Gastroesophageal sphincter (tissue), 3 donors: Measurements from ENCODE around the gene CNNM2.

Experiments used
- EP300 ChIP-seq: sonication (generic); formaldehyde crosslinking; IDR thresholded peaks from one replicate; pipeline ENCODE4 v1.6.1; 2017; ENCODE audit warnings: antibody characterized with exemption, mild to moderate bottlenecking
- POLR2A ChIP-seq, 2 donors: fragments of 450-650 bp; IDR thresholded peaks; one replicate each; pipeline ENCODE4 v1.6.1; 2017; ENCODE audit warnings: antibody characterized with exemption in 2 of 2, mild to moderate bottlenecking in 2 of 2, moderate library complexity in 1 of 2
- TF ChIP-seq, protein P1 (sequence below), 4 experiments: fragments of 200-600 bp in 2 of 4; fragments of 450-650 bp in 2 of 4; sonication (generic) in 1 of 4; IDR thresholded peaks; one replicate each; pipeline ENCODE4 v1.5.1; 2017 to 2019; ENCODE audit warnings: antibody characterized with exemption in 4 of 4, mild to moderate bottlenecking in 2 of 4, moderate library complexity in 2 of 4

DNA sequence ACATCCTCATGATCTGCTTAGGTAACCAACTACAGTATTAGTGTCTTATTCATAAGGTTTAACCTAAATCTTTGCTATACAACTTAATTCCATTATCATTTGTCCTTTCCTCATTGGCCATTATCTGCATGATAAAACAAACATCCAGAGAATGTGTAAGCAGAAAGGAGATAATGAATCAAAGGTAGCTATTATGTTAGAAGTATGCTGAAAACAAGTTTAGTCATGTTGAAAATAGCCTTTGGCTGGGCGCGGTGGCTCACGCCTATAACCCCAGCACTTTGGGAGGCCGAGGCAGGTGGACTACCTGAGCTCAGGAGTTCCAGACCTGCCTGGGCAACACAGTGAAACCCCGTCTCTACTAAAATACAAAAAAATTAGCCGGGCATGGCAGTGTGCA is 196.8 kb downstream of the CNNM2 start:
- TF ChIP-seq POLR2A (IDR thresholded peaks at IDR 0.05): no peak
- TF ChIP-seq, protein P1, sequence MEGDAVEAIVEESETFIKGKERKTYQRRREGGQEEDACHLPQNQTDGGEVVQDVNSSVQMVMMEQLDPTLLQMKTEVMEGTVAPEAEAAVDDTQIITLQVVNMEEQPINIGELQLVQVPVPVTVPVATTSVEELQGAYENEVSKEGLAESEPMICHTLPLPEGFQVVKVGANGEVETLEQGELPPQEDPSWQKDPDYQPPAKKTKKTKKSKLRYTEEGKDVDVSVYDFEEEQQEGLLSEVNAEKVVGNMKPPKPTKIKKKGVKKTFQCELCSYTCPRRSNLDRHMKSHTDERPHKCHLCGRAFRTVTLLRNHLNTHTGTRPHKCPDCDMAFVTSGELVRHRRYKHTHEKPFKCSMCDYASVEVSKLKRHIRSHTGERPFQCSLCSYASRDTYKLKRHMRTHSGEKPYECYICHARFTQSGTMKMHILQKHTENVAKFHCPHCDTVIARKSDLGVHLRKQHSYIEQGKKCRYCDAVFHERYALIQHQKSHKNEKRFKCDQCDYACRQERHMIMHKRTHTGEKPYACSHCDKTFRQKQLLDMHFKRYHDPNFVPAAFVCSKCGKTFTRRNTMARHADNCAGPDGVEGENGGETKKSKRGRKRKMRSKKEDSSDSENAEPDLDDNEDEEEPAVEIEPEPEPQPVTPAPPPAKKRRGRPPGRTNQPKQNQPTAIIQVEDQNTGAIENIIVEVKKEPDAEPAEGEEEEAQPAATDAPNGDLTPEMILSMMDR (IDR thresholded peaks at IDR 0.05): no peak
- no peak for TF ChIP-seq EP300
